ENCODE results near the gene ECEL1.

DNA sequence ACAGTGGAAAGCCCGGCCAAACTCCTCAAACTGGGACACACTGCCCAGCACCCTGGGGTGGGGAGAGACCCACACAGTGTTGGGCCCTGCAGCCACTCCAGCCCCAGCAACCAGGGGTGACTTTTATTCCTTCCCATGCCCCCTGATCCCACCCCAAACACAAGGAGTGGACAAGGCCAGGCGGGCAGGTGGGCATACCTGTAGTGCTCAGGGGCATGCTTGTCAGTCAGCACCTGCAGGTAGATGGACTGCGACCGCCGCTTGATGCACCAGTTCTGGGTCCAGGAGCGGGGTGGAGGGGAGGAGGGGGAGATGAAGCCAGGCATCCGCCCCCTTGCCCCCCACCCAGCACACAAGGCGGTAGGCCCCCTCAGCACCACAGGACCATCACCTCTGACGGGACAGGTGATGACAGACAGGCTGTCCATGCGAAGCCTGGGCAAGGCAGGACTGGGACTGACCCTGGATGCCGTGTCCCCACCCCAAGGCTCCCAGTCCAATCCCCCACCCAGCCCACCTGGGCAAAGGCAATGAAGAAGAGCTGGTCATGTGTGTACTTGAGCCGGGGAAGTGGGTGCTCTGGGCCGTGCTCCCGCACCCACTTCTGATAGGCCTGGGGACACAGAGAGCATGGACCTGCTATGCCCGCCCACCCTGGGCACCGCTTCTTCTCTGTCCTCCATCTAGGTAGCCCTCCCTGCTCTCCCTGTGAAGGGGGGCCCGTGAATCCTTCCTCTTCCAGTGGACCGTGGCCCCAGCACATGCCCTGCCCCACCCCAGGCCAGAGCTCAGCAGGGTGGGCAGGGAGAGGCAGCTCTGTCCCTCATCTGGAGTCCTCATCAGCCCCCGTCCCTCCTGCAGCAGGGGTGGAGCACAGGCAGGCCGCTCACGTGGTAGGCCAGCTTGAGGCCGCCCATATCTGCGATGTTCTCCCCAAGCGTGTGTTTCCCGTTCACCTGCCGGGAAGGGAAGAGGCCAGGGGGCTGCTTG lies 7.1 kb downstream of the ECEL1 start:
- TF ChIP-seq CTCF (conservative IDR thresholded peaks at IDR 0.05): no peak
- TF ChIP-seq EZH2 (IDR thresholded peaks at IDR 0.05; ENCODE audit: low read depth): no peak

Data from PC-9 (cell line).